Measurements from ENCODE around the gene PRM1.

DNA sequence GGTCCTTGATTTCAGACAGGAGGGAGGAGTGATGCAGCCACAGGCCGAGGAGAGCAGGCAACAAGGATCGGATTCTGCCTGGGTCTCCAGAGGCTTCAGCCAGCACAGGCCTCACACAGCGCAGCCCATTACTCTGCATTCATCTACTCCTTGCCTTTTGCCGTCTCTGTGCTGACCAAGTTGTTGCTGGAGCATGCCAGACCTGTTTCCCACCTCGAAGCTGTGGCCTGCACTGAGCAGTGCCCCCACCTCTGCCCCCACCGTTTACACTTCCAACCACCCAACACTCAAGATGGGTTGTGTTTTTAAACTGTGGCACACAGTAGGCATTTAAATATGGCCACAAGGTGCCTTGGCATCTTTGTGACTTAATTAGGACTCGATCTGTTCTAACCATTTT lies 6.2 kb downstream of the PRM1 start:
- TF ChIP-seq, protein P1, sequence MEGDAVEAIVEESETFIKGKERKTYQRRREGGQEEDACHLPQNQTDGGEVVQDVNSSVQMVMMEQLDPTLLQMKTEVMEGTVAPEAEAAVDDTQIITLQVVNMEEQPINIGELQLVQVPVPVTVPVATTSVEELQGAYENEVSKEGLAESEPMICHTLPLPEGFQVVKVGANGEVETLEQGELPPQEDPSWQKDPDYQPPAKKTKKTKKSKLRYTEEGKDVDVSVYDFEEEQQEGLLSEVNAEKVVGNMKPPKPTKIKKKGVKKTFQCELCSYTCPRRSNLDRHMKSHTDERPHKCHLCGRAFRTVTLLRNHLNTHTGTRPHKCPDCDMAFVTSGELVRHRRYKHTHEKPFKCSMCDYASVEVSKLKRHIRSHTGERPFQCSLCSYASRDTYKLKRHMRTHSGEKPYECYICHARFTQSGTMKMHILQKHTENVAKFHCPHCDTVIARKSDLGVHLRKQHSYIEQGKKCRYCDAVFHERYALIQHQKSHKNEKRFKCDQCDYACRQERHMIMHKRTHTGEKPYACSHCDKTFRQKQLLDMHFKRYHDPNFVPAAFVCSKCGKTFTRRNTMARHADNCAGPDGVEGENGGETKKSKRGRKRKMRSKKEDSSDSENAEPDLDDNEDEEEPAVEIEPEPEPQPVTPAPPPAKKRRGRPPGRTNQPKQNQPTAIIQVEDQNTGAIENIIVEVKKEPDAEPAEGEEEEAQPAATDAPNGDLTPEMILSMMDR (IDR thresholded peaks at IDR 0.05): no peak
- TF ChIP-seq POLR2A (IDR thresholded peaks at IDR 0.05): no peak
